HG03095 (cell line): Measurements from ENCODE around the gene TBC1D8.
"Not testable (repeated sequence)": the region's sequence is repeated elsewhere in the genome, so short reads cannot be mapped to it uniquely, and the experiment has no call there.

Experiments
- ATAC-seq: cut with Tn5 transposase; IDR thresholded peaks from one replicate; pipeline ENCODE4 v1.9.1; 2021; ENCODE audit warnings: moderate library complexity; ENCODE audit not compliant: unreplicated experiment

The TBC1D8 gene

GRCh38 chr2:101151146-101151858 lies at the start of gene TBC1D8:
Gene TBC1D8, minus strand, starts transcription at chr2:101151382. Its CDS starts 129 bp downstream, at chr2:101151253.
- no peak for ATAC-seq

- ATAC-seq, result no peak
Observed at GRCh38 chr2:101200676-101201075, 49.5 kb upstream of the TBC1D8 start.

GRCh38 chr2:101199251-101199791 lies 48.1 kb upstream of the TBC1D8 start:
- ATAC-seq, result no peak

GRCh38 chr2:101197814-101198213 lies 46.6 kb upstream of the TBC1D8 start:
- no peak for ATAC-seq

- ATAC-seq, result no peak
Observed at GRCh38 chr2:101197215-101197745, 46.1 kb upstream of the TBC1D8 start.

GRCh38 chr2:101195871-101196661 lies 44.9 kb upstream of the TBC1D8 start:
- no peak for ATAC-seq

- no peak for ATAC-seq
Observed at GRCh38 chr2:101193033-101193626, 41.9 kb upstream of the TBC1D8 start.

- ATAC-seq, result no peak
Observed at GRCh38 chr2:101190747-101191516, 39.8 kb upstream of the TBC1D8 start.

- no peak for ATAC-seq
Observed at GRCh38 chr2:101188683-101189405, 37.7 kb upstream of the TBC1D8 start.

GRCh38 chr2:101187131-101187530 lies 35.9 kb upstream of the TBC1D8 start:
- no peak for ATAC-seq

GRCh38 chr2:101185656-101186055 lies 34.5 kb upstream of the TBC1D8 start:
- no peak for ATAC-seq

- ATAC-seq, result no peak
Observed at GRCh38 chr2:101185085-101185484, 33.9 kb upstream of the TBC1D8 start.

- no peak for ATAC-seq
Observed at GRCh38 chr2:101179982-101180381, 28.8 kb upstream of the TBC1D8 start.

GRCh38 chr2:101176803-101177202 lies 25.6 kb upstream of the TBC1D8 start:
- no peak for ATAC-seq

- no peak for ATAC-seq
Observed at GRCh38 chr2:101175991-101176390, 24.8 kb upstream of the TBC1D8 start.

GRCh38 chr2:101173707-101174295 lies 22.6 kb upstream of the TBC1D8 start:
- ATAC-seq, result no peak

GRCh38 chr2:101169822-101170221 lies 18.6 kb upstream of the TBC1D8 start:
- not testable (repeated sequence) for ATAC-seq

GRCh38 chr2:101168706-101169105 lies 17.5 kb upstream of the TBC1D8 start:
- no peak for ATAC-seq

GRCh38 chr2:101167532-101167931 lies 16.4 kb upstream of the TBC1D8 start:
- ATAC-seq, result not testable (repeated sequence)
